GM21619 (cell line): ENCODE data around the gene CDK11B.

Source experiments
- ATAC-seq: cut with Tn5 transposase; IDR thresholded peaks from one replicate; pipeline ENCODE4 v1.9.1; 2021; ENCODE audit not compliant: unreplicated experiment

CDK11B gene

GRCh38 chr1:1628754-1629429, 29.9 kb downstream of the CDK11B start:
- ATAC-seq: no peak

- ATAC-seq: no peak
Measured at GRCh38 chr1:1627829-1628753, 30.7 kb downstream of the CDK11B start.

GRCh38 chr1:1627261-1627828, 31.5 kb downstream of the CDK11B start:
- ATAC-seq: no peak

GRCh38 chr1:1626207-1627141, 32.3 kb downstream of the CDK11B start:
- no peak for ATAC-seq

GRCh38 chr1:1625824-1626206, 33.0 kb downstream of the CDK11B start:
- no peak for ATAC-seq

- no peak for ATAC-seq
Measured at GRCh38 chr1:1625404-1625775, 33.4 kb downstream of the CDK11B start.

GRCh38 chr1:1624443-1625403, 34.1 kb downstream of the CDK11B start:
- no peak for ATAC-seq

GRCh38 chr1:1623631-1624442, 35.0 kb downstream of the CDK11B start:
- no peak for ATAC-seq

GRCh38 chr1:1623181-1623630, 35.6 kb downstream of the CDK11B start:
- ATAC-seq: no peak

- no peak for ATAC-seq
Measured at GRCh38 chr1:1622788-1623094, 36.1 kb downstream of the CDK11B start.

GRCh38 chr1:1622010-1622787, 36.6 kb downstream of the CDK11B start:
- no peak for ATAC-seq

GRCh38 chr1:1621173-1622009, 37.4 kb downstream of the CDK11B start:
- no peak for ATAC-seq

GRCh38 chr1:1620433-1621139, 38.2 kb downstream of the CDK11B start:
- no peak for ATAC-seq

GRCh38 chr1:1619917-1620361, 38.9 kb downstream of the CDK11B start:
- no peak for ATAC-seq

- ATAC-seq: no peak
Measured at GRCh38 chr1:1618396-1619068, 40.3 kb downstream of the CDK11B start.

- no peak for ATAC-seq
Measured at GRCh38 chr1:1617925-1618324, 40.9 kb downstream of the CDK11B start.
